Activated CD4-positive, CD25-positive, alpha-beta regulatory T cell treated with anti-CD3 and anti-CD28 coated beads, Interleukin-2, amount 50 U/mL, for 72 hours (primary cell): Measurements from ENCODE around the gene CADM4.

Experiments used
- DNase-seq: peaks from one replicate; pipeline ENCODE4 v3.0.0; 2021

Gene CADM4

GRCh38 chr19:43631491-43631890 lies 8.2 kb downstream of the CADM4 start:
- no peak for DNase-seq

GRCh38 chr19:43628646-43629326 lies 10.9 kb downstream of the CADM4 start:
- no peak for DNase-seq

- DNase-seq = no peak
Measured at GRCh38 chr19:43626838-43627237, 12.8 kb downstream of the CADM4 start.

GRCh38 chr19:43625918-43626579 lies 13.6 kb downstream of the CADM4 start:
- DNase-seq = no peak

GRCh38 chr19:43624933-43625332 lies 14.7 kb downstream of the CADM4 start:
- peak; percentile 82 for DNase-seq

- no peak for DNase-seq
Measured at GRCh38 chr19:43623889-43624670, 15.6 kb downstream of the CADM4 start.

- no peak for DNase-seq
Measured at GRCh38 chr19:43622956-43623355, 16.7 kb downstream of the CADM4 start.

- no peak for DNase-seq
Measured at GRCh38 chr19:43622070-43622469, 17.6 kb downstream of the CADM4 start.

GRCh38 chr19:43620061-43621001 lies 19.3 kb downstream of the CADM4 start:
- DNase-seq = no peak

- DNase-seq = peak; percentile 87
Measured at GRCh38 chr19:43619262-43620060, 20.2 kb downstream of the CADM4 start, which contains the start of gene ZNF428. Gene ZNF428, minus strand, starts transcription at chr19:43619629. Its CDS starts 5,325 bp downstream, at chr19:43614304.

GRCh38 chr19:43618921-43619261 lies 20.8 kb downstream of the CADM4 start:
- DNase-seq = no peak

GRCh38 chr19:43616954-43617353 lies 22.7 kb downstream of the CADM4 start:
- no peak for DNase-seq

- DNase-seq = no peak
Measured at GRCh38 chr19:43616306-43616705, 23.3 kb downstream of the CADM4 start.

GRCh38 chr19:43612374-43612773 lies 27.3 kb downstream of the CADM4 start:
- no peak for DNase-seq

GRCh38 chr19:43611788-43612187 lies 27.9 kb downstream of the CADM4 start, which contains the start of gene SRRM5:
Gene SRRM5, plus strand, starts transcription at chr19:43612088. Its CDS starts 34 bp downstream, at chr19:43612122.
- no peak for DNase-seq

GRCh38 chr19:43610493-43610892 lies 29.2 kb downstream of the CADM4 start:
- DNase-seq = no peak

- DNase-seq = no peak
Measured at GRCh38 chr19:43609872-43610271, 29.8 kb downstream of the CADM4 start.

GRCh38 chr19:43607238-43608205 lies 32.1 kb downstream of the CADM4 start:
- no peak for DNase-seq

GRCh38 chr19:43606569-43607229 lies 33.0 kb downstream of the CADM4 start:
- no peak for DNase-seq
